Liver (tissue), 9 donors: ENCODE data around the gene MCM9. TPM values are rescaled to one million over a fixed set of nuclear protein-coding genes. Genes with fewer than 3 reads are reported as not detected.

Experiments used
- DNase-seq: peaks from one replicate; pipeline ENCODE4 v3.0.0-alpha.2; 2017; ENCODE audit warnings: low spot score
- H3K27ac ChIP-seq, 2 donors: one replicate each; pipeline ENCODE4 v1.7.0; 2013; ENCODE audit warnings: inconsistent platforms in 2 of 2, low read length in 2 of 2, control low read depth in 1 of 2, low read depth in 1 of 2, mild to moderate bottlenecking in 1 of 2
- H3K27me3 ChIP-seq, 4 donors: one replicate each; pipeline versions ENCODE4 v1.6.1 to v1.7.0; 2013; ENCODE audit warnings: low read length in 3 of 4, inconsistent platforms in 1 of 4, mild to moderate bottlenecking in 1 of 4, moderate library complexity in 1 of 4; ENCODE audit not compliant: control insufficient read depth in 4 of 4, insufficient read depth in 4 of 4
- H3K36me3 ChIP-seq, 4 donors: one replicate each; pipeline versions ENCODE4 v1.6.1 to v1.7.0; 2013; ENCODE audit warnings: low read length in 3 of 4, mild to moderate bottlenecking in 3 of 4, low read depth in 1 of 4, moderate library complexity in 1 of 4; ENCODE audit not compliant: control insufficient read depth in 4 of 4, insufficient read depth in 3 of 4
- H3K4me1 ChIP-seq, 4 donors: one replicate each; pipeline versions ENCODE4 v1.6.1 to v1.7.0; 2013; ENCODE audit warnings: low read length in 3 of 4, mild to moderate bottlenecking in 3 of 4, moderate library complexity in 1 of 4; ENCODE audit not compliant: control insufficient read depth in 4 of 4, insufficient read depth in 4 of 4
- H3K4me3 ChIP-seq, 3 donors: one replicate each; pipeline versions ENCODE4 v1.6.1 to v1.7.0; 2013; ENCODE audit warnings: low read length in 3 of 3, control low read depth in 1 of 3, low read depth in 1 of 3, mild to moderate bottlenecking in 1 of 3
- H3K9ac ChIP-seq, 2 donors: one replicate each; pipeline ENCODE4 v1.7.0; 2013; ENCODE audit warnings: low read length in 2 of 2, mild to moderate bottlenecking in 2 of 2, moderate library complexity in 2 of 2, control low read depth in 1 of 2, low read depth in 1 of 2
- H3K9me3 ChIP-seq, 4 donors: one replicate each; pipeline versions ENCODE4 v1.6.1 to v1.7.0; 2013; ENCODE audit warnings: low read length in 3 of 4; ENCODE audit not compliant: control insufficient read depth in 4 of 4
- ATF3 ChIP-seq: IDR thresholded peaks from 2 replicates; pipeline ENCODE4 v1.6.1; 2016; ENCODE audit warnings: antibody characterized with exemption
- CTCF ChIP-seq: fragments of 150-350 bp; IDR thresholded peaks from 2 replicates; pipeline ENCODE4 v1.5.1; 2017; ENCODE audit warnings: improper control_type of control experiment, low read depth, low read length; ENCODE audit not compliant: missing input control
- EGR1 ChIP-seq, 2 donors: IDR thresholded peaks; 2 replicates each; pipeline ENCODE4 v1.6.1; 2016 to 2018; ENCODE audit warnings: antibody characterized with exemption in 2 of 2, low read depth in 2 of 2
- FOXA1 ChIP-seq: IDR thresholded peaks from 2 replicates; pipeline ENCODE4 v1.6.1; 2016; ENCODE audit warnings: antibody characterized with exemption
- FOXA2 ChIP-seq: IDR thresholded peaks from 2 replicates; pipeline ENCODE4 v1.6.1; 2016; ENCODE audit warnings: antibody characterized with exemption
- GABPA ChIP-seq, 2 donors: IDR thresholded peaks in 1 of 2; conservative IDR thresholded peaks in 1 of 2; 2 replicates each; pipeline ENCODE4 v1.6.1; 2016; ENCODE audit warnings: antibody characterized with exemption in 2 of 2, mild to moderate bottlenecking in 1 of 2, moderate library complexity in 1 of 2
- HNF4A ChIP-seq, 2 donors: conservative IDR thresholded peaks; 2 replicates each; pipeline ENCODE4 v1.6.1; 2016; ENCODE audit warnings: antibody characterized with exemption in 2 of 2, mild to moderate bottlenecking in 2 of 2
- HNF4G ChIP-seq: IDR thresholded peaks from 2 replicates; pipeline ENCODE4 v1.6.1; 2016; ENCODE audit warnings: antibody characterized with exemption
- JUND ChIP-seq, 2 donors: IDR thresholded peaks; 2 replicates each; pipeline ENCODE4 v1.6.1; 2016; ENCODE audit warnings: antibody characterized with exemption in 2 of 2
- NR2F2 ChIP-seq: IDR thresholded peaks from 2 replicates; pipeline ENCODE4 v1.6.1; 2016; ENCODE audit warnings: antibody characterized with exemption
- RAD21 ChIP-seq, 2 donors: IDR thresholded peaks; 2 replicates each; pipeline ENCODE4 v1.6.1; 2016; ENCODE audit warnings: antibody characterized with exemption in 2 of 2, mild to moderate bottlenecking in 2 of 2
- REST ChIP-seq: IDR thresholded peaks from 2 replicates; pipeline ENCODE4 v1.6.1; 2016; ENCODE audit warnings: antibody characterized with exemption, mild to moderate bottlenecking
- RXRA ChIP-seq, 2 donors: IDR thresholded peaks; 2 replicates each; pipeline ENCODE4 v1.6.1; 2017 to 2018; ENCODE audit warnings: antibody characterized with exemption in 2 of 2, mild to moderate bottlenecking in 1 of 2
- SP1 ChIP-seq: IDR thresholded peaks from 2 replicates; pipeline ENCODE4 v1.6.1; 2018; ENCODE audit warnings: antibody characterized with exemption, mild to moderate bottlenecking
- TAF1 ChIP-seq: conservative IDR thresholded peaks from 2 replicates; pipeline ENCODE4 v1.6.1; 2016; ENCODE audit warnings: antibody characterized with exemption, mild to moderate bottlenecking
- YY1 ChIP-seq: IDR thresholded peaks from 2 replicates; pipeline ENCODE4 v1.6.1; 2016; ENCODE audit warnings: antibody characterized with exemption, mild to moderate bottlenecking
- WGBS: extraction: QIAGEN DNeasy Blood & Tissue Kit; methylation state at CpG from one replicate; pipeline ENCODE4 v1.1.7; 2013; 5-methylcytosine and 5-hydroxymethylcytosine counted together
- polyA plus RNA-seq, 2 donors: library from polyadenylated mRNA; stranded (reverse) in 1 of 2; unstranded in 1 of 2; fragments of 200-250 nt in 1 of 2; fragments of >200 nt in 1 of 2; fragmentation: Nextera tagmentation in 1 of 2; extraction: Ambion mirVana in 1 of 2; gene quantifications; one replicate each; pipeline versions ENCODE4 v1.2.1 to v1.2.3, GENCODE V29; 2013 to 2015
- total RNA-seq, 2 donors: library from RNA; depleted of rRNA; stranded (reverse); fragments of >200 nt; gene quantifications; one replicate each; pipeline ENCODE4 v1.2.3, GENCODE V29; 2014
- TF ChIP-seq, protein P1 (sequence below): IDR thresholded peaks from 2 replicates; pipeline ENCODE4 v1.6.1; 2016; ENCODE audit warnings: antibody characterized with exemption
- TF ChIP-seq, protein P2 (sequence below): IDR thresholded peaks from 2 replicates; pipeline ENCODE4 v1.6.1; 2016; ENCODE audit warnings: antibody characterized with exemption
- donor health status: healthy.
- donor health status: healthy.
- donor health status: healthy.
- donor health status: healthy.
- donor health status: healthy.

MCM9 gene
- total and polyA plus RNA-seq, 4 donors: 3.6 to 17.4 (median 8.7) TPM

DNA sequence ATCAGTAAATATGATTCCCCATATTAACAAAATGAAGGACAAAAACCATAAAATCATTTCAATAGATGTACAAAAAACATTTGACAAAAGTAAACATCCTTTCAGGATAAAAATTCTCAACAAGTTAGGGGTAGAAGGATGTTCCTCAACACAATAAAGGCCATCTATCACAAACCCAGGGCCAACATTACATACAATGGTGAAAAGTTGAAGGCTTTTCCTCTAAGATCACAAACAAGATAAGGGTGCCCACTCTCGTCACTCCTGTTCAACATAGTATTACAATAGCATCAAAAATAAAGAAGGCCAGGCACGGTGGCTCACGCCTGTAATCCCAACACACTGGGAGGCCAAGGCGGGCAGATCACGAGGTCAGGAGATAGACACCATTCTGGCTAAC lies 63.6 kb downstream of the MCM9 start:
- TF ChIP-seq ATF3: no peak
- TF ChIP-seq YY1: no peak
- TF ChIP-seq REST: no peak
- TF ChIP-seq NR2F2: no peak
- TF ChIP-seq, protein P1, sequence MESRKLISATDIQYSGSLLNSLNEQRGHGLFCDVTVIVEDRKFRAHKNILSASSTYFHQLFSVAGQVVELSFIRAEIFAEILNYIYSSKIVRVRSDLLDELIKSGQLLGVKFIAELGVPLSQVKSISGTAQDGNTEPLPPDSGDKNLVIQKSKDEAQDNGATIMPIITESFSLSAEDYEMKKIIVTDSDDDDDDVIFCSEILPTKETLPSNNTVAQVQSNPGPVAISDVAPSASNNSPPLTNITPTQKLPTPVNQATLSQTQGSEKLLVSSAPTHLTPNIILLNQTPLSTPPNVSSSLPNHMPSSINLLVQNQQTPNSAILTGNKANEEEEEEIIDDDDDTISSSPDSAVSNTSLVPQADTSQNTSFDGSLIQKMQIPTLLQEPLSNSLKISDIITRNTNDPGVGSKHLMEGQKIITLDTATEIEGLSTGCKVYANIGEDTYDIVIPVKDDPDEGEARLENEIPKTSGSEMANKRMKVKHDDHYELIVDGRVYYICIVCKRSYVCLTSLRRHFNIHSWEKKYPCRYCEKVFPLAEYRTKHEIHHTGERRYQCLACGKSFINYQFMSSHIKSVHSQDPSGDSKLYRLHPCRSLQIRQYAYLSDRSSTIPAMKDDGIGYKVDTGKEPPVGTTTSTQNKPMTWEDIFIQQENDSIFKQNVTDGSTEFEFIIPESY: no peak
- no peak for TF ChIP-seq FOXA1
- no peak for TF ChIP-seq EGR1 (IDR thresholded peaks at IDR 0.05; ENCODE audit: low read depth in 2 of 2)
- no peak for TF ChIP-seq SP1
- no peak for TF ChIP-seq FOXA2
- TF ChIP-seq, protein P2, sequence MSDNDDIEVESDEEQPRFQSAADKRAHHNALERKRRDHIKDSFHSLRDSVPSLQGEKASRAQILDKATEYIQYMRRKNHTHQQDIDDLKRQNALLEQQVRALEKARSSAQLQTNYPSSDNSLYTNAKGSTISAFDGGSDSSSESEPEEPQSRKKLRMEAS: no peak
- no peak for TF ChIP-seq GABPA (IDR thresholded peaks at IDR 0.05 in 1 of 2, conservative IDR thresholded peaks at IDR 0.05 in 1 of 2)
- no peak for TF ChIP-seq HNF4A (conservative IDR thresholded peaks at IDR 0.05)
- no peak for TF ChIP-seq HNF4G
- no peak for TF ChIP-seq RAD21 (IDR thresholded peaks at IDR 0.05)
- no peak for TF ChIP-seq RXRA (IDR thresholded peaks at IDR 0.05)
- no peak for TF ChIP-seq JUND (IDR thresholded peaks at IDR 0.05)
- no peak for TF ChIP-seq CTCF
- no peak for TF ChIP-seq TAF1
- no peaks in the 10 kb centered on the region for H3K4me1 ChIP-seq
- H3K27ac ChIP-seq: no peak overlapping the region
- no peak for DNase-seq
- 95% methylated on average over 5 of the region's 5 CpGs for WGBS
- H3K9me3 ChIP-seq: no peaks in the 10 kb centered on the region
- no peaks in the 10 kb centered on the region for H3K36me3 ChIP-seq
- no peak overlapping the region for H3K9ac ChIP-seq
- H3K27me3 ChIP-seq: no peaks in the 10 kb centered on the region
- no peak overlapping the region for H3K4me3 ChIP-seq
